Skeletal muscle cell (primary cell): Measurements from ENCODE around the gene MBD5.
"Not testable (repeated sequence)": the region's sequence is repeated elsewhere in the genome, so short reads cannot be mapped to it uniquely, and the experiment has no call there.

ENCODE experiments used
- DNase-seq: peaks from one replicate; pipeline ENCODE4 v3.0.0-alpha.2; 2010; ENCODE audit warnings: low read depth
- H3K4me3 ChIP-seq: 2 replicates; pipeline ENCODE4 v1.5.1; 2011; ENCODE audit warnings: low read depth, mild to moderate bottlenecking, control low read depth, low read length, moderate library complexity

Gene MBD5

GRCh38 chr2:148021059-148021861, at the start of gene MBD5:
Gene MBD5 (plus strand): TSS chr2:148021091.
- peak; percentile 17 for DNase-seq
- H3K4me3 ChIP-seq: peak within 1 kb of the TSS; percentile 70

- no peak for DNase-seq
- H3K4me3 ChIP-seq: no peak overlapping the region
These were observed 44.8 kb upstream of the MBD5 start for GRCh38 chr2:147976102-147976501.

DNA sequence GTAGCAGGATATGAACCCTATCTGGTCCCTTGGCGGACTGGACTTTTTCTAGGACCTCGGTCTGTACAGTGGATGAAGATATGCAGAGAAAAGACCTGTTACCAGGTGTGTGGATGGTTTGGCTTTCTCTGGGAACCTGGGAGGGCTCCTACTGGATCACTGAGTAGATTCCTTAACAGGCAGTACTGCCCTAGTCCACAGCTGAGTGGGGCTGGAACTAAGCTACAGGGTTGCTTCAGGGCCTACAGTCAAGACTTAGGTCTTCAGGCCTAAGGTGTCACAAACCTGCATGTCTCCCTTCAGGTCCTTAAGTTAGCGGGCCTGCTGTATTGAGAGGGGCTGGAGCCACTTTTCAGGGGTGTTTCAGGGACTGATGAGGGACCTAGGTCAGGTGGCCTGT, 43.2 kb upstream of the MBD5 start:
- no peak for DNase-seq
- H3K4me3 ChIP-seq: no peak overlapping the region

- no peak for DNase-seq
- H3K4me3 ChIP-seq: no peak overlapping the region
These were observed 39.9 kb upstream of the MBD5 start for GRCh38 chr2:147980940-147981528.

DNA sequence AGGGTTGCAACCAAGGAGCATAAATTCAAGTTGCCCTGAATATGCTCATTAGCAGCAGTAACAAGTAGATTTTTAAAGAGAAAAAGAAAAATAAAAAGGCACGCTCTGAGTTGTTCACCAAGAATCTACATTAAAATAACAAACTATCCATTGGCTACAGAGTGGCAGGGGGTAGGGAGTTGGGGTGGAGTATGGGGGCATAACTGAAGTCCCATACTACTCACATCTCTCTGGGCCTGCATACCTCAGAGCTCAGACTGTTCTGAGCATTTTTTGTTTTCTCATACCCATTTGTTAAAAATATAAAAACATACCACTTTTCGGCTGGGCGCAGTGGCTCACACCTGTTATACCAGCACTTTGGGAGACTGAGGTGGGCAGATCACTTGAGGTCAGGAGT, 31.8 kb upstream of the MBD5 start:
- H3K4me3 ChIP-seq: no peak overlapping the region
- no peak for DNase-seq

DNA sequence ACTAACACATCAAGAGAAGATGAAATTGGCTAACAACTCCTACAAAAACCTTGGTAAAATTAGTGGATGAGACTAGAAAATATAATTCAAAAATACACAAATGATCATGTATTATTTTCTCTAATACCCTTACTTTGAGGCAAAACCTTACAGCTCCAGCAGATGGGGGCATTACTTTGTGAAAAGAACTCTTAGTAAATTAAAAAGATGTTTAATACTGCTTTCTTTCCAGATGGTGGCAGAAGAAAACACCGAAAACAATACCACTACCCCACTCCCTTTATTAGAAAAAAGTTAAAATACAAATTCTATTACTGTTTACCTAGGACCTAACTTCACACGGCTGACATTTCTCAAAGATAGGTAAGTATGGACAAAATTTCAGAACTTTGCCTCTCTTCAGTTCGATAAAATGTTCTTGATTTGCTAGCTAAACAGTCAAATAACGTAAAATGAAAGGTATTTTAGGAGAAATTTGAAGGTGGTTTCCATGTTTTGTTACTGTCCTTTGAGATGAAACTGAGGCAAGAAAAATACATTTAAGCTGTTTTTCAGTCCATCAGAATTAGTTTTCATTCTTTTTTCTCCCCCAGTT, 31.0 kb upstream of the MBD5 start:
- H3K4me3 ChIP-seq: no peak overlapping the region

DNA sequence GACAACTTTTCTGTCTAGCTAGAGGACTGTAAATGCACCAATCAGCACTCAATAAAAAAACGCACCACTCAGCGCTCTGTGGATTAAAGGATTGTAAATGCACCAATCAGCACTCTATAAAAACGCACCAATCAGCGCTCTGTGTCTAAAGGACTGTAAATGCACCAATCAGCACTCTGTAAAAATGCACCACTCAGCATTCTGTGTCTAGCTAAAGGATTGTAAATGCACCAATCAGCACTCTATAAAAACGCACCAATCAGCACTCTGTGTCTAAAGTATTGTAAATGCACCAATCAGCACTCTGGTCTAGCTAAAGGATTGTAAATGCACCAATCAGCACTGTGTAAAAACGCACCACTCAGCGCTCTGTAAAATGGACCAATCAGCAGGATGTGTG, 25.9 kb upstream of the MBD5 start:
- DNase-seq, H3K4me3 ChIP-seq: not testable (repeated sequence)

More for the DNA sequence above, 31.0 kb upstream of the MBD5 start:
- peak; percentile 8 for DNase-seq

DNA sequence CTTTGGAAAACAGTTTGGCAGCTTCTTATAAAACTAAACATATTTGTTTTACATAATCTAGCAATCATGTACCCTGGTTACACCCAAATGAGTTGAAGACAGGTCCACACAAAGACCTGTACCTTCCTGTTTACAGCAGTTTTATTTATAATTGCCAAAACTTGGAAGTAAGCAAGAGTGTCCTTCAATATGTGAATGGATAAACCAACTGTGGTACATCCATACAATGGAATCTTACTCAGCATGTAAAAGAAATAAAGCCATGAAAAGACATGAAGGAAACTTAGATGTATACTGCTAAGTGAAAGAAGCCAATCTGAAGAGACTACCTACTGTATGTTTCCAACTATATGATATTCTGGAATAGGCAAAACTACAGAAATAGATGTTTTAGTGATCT, 24.1 kb upstream of the MBD5 start:
- no peak for DNase-seq
- H3K4me3 ChIP-seq: no peak overlapping the region

DNA sequence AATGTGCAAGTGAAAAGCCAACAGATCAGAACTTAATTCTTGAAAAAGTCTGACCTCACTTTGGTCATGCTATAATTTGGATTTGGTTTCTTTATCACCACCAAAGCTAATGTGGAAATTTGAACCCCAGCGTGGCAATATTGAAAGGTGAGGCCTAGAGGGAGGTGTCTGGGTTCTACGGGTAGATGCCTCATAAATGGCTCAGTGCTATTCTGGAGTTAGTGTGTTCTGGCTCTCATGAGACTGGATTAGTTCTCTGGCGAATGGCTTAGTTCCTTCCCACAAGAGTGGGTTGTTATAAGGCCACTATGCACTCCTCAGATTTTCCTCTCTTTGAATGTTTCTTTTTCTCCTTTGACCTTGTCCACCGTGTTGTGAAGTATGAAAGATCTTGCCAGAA, 22.7 kb upstream of the MBD5 start:
- no peak for DNase-seq
- no peak overlapping the region for H3K4me3 ChIP-seq

DNA sequence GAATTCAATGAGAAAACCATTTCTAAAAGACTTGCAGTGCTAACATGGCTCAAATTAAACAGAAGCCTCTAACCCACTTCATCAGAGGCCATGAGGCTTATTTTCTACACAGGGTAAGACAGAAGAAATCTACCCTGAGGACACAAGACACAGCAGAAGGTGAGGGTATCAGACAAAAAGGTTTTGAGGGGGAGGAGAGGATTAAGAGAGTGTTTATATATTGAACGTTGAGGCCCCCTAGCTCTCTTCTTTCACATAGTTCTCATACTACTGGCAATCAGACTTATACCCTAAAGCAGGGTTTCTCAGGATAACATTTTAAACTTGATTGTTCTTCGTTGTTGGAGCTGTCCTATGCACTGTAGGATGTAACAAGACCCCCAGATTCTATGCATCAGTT, 21.8 kb upstream of the MBD5 start:
- no peak for DNase-seq
- no peak overlapping the region for H3K4me3 ChIP-seq

DNA sequence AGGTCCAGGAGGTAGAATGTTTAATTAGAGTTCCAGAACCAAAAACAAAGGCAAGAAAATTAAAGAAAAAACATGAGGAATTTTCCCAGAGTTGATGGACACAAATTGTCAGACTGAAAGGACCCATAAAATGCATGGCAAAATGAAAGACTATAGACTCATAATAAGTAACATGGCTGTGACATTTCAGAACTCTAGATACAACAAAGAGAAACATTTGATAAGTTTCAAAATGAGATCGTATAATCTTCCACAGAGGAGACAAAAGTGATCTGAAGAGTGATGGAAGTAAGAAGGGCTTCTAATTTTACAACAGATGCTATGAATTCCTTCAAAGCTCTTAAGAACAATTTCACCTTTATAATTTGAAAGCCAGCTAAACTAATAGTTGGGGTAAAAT, 20.8 kb upstream of the MBD5 start:
- no peak for DNase-seq
- no peak overlapping the region for H3K4me3 ChIP-seq

DNA sequence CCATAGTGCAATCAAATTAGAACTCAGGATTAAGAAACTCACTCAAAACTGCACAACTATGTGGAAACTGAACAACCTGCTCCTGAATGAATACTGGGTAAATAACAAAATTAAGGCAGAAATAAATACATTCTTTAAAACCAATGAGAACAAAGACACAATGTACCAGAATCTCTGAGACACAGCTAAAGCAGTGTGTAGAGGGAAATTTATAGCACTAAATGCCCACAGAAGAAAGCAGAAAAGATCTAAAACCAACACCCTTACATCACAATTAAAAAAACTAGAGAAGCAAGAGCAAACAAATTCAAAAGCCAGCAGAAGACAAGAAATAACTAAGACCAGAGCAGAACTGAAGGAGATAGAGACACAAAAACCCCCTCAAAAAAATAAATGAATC, 18.5 kb upstream of the MBD5 start:
- not testable (repeated sequence) for DNase-seq, H3K4me3 ChIP-seq

GRCh38 chr2:148006249-148007007, 14.5 kb upstream of the MBD5 start:
- DNase-seq: no peak
- no peak overlapping the region for H3K4me3 ChIP-seq

GRCh38 chr2:148007219-148007900, 13.5 kb upstream of the MBD5 start:
- DNase-seq: no peak
- H3K4me3 ChIP-seq: no peak overlapping the region

GRCh38 chr2:148008411-148008810, 12.5 kb upstream of the MBD5 start:
- not testable (repeated sequence) for H3K4me3 ChIP-seq, DNase-seq

DNA sequence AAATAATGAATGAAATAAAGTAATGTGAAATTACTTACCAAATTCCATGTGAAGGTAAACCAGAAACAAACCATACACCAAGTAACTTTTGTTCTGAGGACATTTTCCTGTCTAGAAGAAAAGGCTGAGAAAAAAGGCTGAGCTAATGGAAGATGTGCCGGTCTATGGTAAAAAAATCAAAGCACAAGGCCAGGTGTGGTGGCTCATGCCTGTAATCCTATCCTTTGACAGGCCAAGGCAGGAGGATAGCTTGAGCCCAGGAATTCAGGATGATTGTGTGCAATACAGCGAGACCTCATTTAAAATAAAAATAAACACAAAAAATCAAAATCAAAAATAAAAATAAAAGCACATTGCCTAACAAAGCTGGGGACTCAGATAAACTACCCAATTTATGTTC, 7.0 kb upstream of the MBD5 start:
- DNase-seq: no peak

GRCh38 chr2:148014616-148015015, 6.3 kb upstream of the MBD5 start:
- no peak for DNase-seq
- H3K4me3 ChIP-seq: no peak overlapping the region

More for the DNA sequence above, 7.0 kb upstream of the MBD5 start:
- no peak overlapping the region for H3K4me3 ChIP-seq

DNA sequence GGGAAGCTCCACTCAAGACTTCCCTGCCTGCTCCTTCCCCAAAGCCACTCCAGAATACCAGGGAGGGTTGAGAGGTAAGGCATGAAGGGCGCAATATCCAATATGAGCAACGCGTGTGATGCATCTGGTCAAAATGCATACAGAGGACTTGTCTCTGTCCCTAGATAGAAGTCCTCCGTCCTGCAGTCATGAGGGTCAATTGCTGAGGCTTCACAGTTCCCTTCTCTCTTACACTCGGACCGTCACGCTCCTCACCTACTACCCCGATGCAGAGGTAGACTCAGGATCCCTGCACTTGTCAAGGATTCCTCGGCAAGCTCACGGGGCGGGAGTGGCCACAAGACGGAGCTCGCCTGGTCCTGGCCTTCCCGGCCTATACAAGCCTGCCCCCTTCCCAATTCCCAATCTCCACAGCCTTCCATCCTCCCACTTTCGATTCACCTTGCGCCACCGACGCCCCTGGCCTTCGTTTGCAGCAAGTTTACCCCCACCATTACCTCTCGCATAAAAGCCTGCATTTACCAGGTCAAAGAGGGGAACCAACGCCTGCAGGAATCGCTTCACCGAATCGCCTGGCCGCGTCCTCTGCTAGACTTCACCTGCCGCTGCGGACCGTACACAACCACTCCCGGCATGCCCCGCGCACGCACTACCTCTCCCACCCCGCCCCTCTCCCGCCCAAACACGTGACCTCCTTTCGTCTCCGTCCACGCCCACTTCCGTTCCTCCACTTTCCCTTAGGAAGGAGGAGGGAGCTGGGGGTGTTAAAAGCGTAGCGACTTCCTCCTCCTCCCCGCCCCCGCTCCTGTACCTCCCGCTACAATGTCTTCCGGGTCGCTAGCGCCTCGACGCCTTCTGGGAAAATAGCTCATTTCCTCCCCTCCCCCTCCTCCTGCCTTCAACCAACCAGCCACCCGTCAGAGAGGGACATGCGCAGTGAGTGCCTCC, 506 bp upstream of the MBD5 start, which contains the start of gene ORC4:
TSS of gene ORC4 (minus strand) at position 627 of the 948 bp plus-strand sequence. CDS start 44,779 bp downstream, outside the sequence.
- DNase-seq: peak; percentile 99

More for the DNA sequence above, 506 bp upstream of the MBD5 start, which contains the start of gene ORC4:
- H3K4me3 ChIP-seq: peak within 1 kb of the TSS; percentile 70
